A549 (cell line): ENCODE data around the gene ARPC1B.

ENCODE experiments used
- CEBPB ChIP-seq, 2 experiments: fragments of >200 bp in 1 of 2; sonication (Bioruptor Twin) in 1 of 2; formaldehyde crosslinking in 1 of 2; IDR thresholded peaks; 2 replicates each; pipeline ENCODE4 v1.6.1; 2012 to 2016
- POLR2A ChIP-seq: IDR thresholded peaks from 2 replicates; pipeline ENCODE4 v1.6.1; 2012; ENCODE audit warnings: mild to moderate bottlenecking, low read length
- RAD21 ChIP-seq, 2 experiments: fragments of >200 bp in 1 of 2; sonication (Bioruptor Twin) in 1 of 2; formaldehyde crosslinking in 1 of 2; IDR thresholded peaks in 1 of 2; conservative IDR thresholded peaks in 1 of 2; 2 replicates in 1 of 2; 3 replicates in 1 of 2; pipeline ENCODE4 v1.6.1; 2012 to 2018; ENCODE audit warnings: inconsistent platforms in 1 of 2
- RCOR1 ChIP-seq: fragments of 150-350 bp; IDR thresholded peaks from 2 replicates; pipeline ENCODE4 v1.6.1; 2014; ENCODE audit warnings: antibody characterized with exemption, low read length, low read depth
- TP53 ChIP-seq: fragments of 250-450 bp; sonication (Bioruptor Pico); IDR thresholded peaks from 2 replicates; pipeline ENCODE4 v1.5.0; 2021; ENCODE audit warnings: mild to moderate bottlenecking, moderate library complexity
- TF ChIP-seq, protein P1 (sequence below): fragments of 150-350 bp; IDR thresholded peaks from 2 replicates; pipeline ENCODE4 v1.6.1; 2014; ENCODE audit warnings: low read depth, mild to moderate bottlenecking, low read length
- TF ChIP-seq, protein P2 (sequence below): fragments of >200 bp; sonication (Bioruptor Twin); formaldehyde crosslinking; IDR thresholded peaks from 3 replicates; pipeline ENCODE4 v1.5.1; 2016

DNA sequence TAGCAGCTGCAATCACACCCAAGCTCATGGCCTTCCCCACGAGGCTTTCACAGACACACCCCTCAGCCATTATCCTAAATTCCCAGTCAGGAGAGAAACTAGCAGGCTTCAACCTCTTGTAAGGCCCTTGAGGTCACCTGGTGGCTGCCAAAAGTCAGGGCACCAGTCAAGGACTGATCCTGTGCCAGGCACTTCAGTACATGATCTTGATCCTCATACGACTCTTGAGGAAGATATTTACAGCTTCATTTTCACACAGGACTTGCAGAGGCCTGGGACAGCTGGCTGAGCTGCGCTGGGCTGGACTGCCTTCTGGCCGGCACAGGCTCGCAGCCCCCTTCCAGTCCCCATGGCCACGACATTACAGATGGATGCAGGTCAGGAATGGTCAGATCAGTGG is 25.1 kb downstream of the ARPC1B start:
- TF ChIP-seq, protein P1, sequence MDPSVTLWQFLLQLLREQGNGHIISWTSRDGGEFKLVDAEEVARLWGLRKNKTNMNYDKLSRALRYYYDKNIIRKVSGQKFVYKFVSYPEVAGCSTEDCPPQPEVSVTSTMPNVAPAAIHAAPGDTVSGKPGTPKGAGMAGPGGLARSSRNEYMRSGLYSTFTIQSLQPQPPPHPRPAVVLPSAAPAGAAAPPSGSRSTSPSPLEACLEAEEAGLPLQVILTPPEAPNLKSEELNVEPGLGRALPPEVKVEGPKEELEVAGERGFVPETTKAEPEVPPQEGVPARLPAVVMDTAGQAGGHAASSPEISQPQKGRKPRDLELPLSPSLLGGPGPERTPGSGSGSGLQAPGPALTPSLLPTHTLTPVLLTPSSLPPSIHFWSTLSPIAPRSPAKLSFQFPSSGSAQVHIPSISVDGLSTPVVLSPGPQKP, result no peak
- TF ChIP-seq, protein P2, sequence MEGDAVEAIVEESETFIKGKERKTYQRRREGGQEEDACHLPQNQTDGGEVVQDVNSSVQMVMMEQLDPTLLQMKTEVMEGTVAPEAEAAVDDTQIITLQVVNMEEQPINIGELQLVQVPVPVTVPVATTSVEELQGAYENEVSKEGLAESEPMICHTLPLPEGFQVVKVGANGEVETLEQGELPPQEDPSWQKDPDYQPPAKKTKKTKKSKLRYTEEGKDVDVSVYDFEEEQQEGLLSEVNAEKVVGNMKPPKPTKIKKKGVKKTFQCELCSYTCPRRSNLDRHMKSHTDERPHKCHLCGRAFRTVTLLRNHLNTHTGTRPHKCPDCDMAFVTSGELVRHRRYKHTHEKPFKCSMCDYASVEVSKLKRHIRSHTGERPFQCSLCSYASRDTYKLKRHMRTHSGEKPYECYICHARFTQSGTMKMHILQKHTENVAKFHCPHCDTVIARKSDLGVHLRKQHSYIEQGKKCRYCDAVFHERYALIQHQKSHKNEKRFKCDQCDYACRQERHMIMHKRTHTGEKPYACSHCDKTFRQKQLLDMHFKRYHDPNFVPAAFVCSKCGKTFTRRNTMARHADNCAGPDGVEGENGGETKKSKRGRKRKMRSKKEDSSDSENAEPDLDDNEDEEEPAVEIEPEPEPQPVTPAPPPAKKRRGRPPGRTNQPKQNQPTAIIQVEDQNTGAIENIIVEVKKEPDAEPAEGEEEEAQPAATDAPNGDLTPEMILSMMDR, result no peak
- TF ChIP-seq RAD21 (conservative IDR thresholded peaks at IDR 0.05 in 1 of 2, IDR thresholded peaks at IDR 0.05 in 1 of 2) (no peak), RCOR1 (no peak), TP53 (CRISPR knock-in tag) (no peak), POLR2A (no peak), CEBPB (IDR thresholded peaks at IDR 0.05) (no peak)
